HEK293T (cell line): ENCODE measurements around the gene PAK1IP1.

Experiments
- CTCF ChIA-PET: fragments of 350-600 bp; formaldehyde crosslinking; extraction: SDS; loops from one replicate; lab custom pipeline; 2021; ENCODE audit warnings: antibody characterized with exemption, inconsistent platforms; lab: Yijun Ruan, JAX
- POLR2A ChIA-PET: fragments of 350-600 bp; formaldehyde crosslinking; extraction: SDS; loops from one replicate; lab custom pipeline; 2020; ENCODE audit warnings: antibody characterized with exemption, inconsistent platforms; lab: Yijun Ruan, JAX
- DNase-seq: peaks from one replicate; pipeline ENCODE4 v3.0.0; 2012; ENCODE audit warnings: mixed read lengths; ENCODE audit errors: extremely low spot score
- ARNT ChIP-seq: fragments of 450-650 bp; IDR thresholded peaks from 2 replicates; pipeline ENCODE4 v1.6.1; 2017; ENCODE audit warnings: mild to moderate bottlenecking
- BHLHE40 ChIP-seq: fragments of 450-650 bp; IDR thresholded peaks from 2 replicates; pipeline ENCODE4 v1.6.1; 2016; ENCODE audit warnings: mild to moderate bottlenecking, moderate library complexity, borderline replicate concordance
- CTBP1 ChIP-seq: fragments of 450-650 bp; IDR thresholded peaks from 2 replicates; pipeline ENCODE4 v1.6.1; 2016; ENCODE audit warnings: borderline replicate concordance
- ELF4 ChIP-seq: fragments of 450-650 bp; IDR thresholded peaks from 2 replicates; pipeline ENCODE4 v1.6.1; 2017; ENCODE audit warnings: antibody characterized with exemption
- FOXK2 ChIP-seq: fragments of 450-650 bp; IDR thresholded peaks from 2 replicates; pipeline ENCODE4 v1.6.1; 2016; ENCODE audit warnings: mild to moderate bottlenecking
- FOXM1 ChIP-seq: fragments of 450-650 bp; IDR thresholded peaks from 2 replicates; pipeline ENCODE4 v1.6.1; 2017; ENCODE audit warnings: mild to moderate bottlenecking, borderline replicate concordance
- HDGF ChIP-seq: fragments of 450-650 bp; IDR thresholded peaks from 2 replicates; pipeline ENCODE4 v1.6.1; 2017; ENCODE audit warnings: antibody characterized with exemption, borderline replicate concordance
- L3MBTL2 ChIP-seq: fragments of 450-650 bp; conservative IDR thresholded peaks from 2 replicates; pipeline ENCODE4 v1.6.1; 2016; ENCODE audit warnings: mild to moderate bottlenecking
- LEF1 ChIP-seq: fragments of 450-650 bp; IDR thresholded peaks from 2 replicates; pipeline ENCODE4 v1.6.1; 2017; ENCODE audit warnings: mild to moderate bottlenecking, borderline replicate concordance
- NFRKB ChIP-seq: fragments of 450-650 bp; IDR thresholded peaks from 2 replicates; pipeline ENCODE4 v1.6.1; 2016; ENCODE audit warnings: mild to moderate bottlenecking, moderate library complexity
- PKNOX1 ChIP-seq: fragments of 450-650 bp; IDR thresholded peaks from 2 replicates; pipeline ENCODE4 v1.6.1; 2016
- SP1 ChIP-seq: fragments of 450-650 bp; IDR thresholded peaks from 2 replicates; pipeline ENCODE4 v1.6.1; 2017
- SUZ12 ChIP-seq: fragments of 450-650 bp; IDR thresholded peaks from 2 replicates; pipeline ENCODE4 v1.6.1; 2016; ENCODE audit warnings: mild to moderate bottlenecking
- TARDBP ChIP-seq: fragments of 450-650 bp; IDR thresholded peaks from 2 replicates; pipeline ENCODE4 v1.6.1; 2016
- ZNF384 ChIP-seq: fragments of 450-650 bp; IDR thresholded peaks from 2 replicates; pipeline ENCODE4 v1.6.1; 2016

PAK1IP1 gene

GRCh38 chr6:10692965-10693538 is 1.7 kb upstream of the PAK1IP1 start:
- ChIA-PET CTCF (interaction anchor here (1.1 kb wide), 1 partner anchor 182 kb away, joined by 3 read pairs; no protein-coding TSS in a partner anchor), POLR2A (no interaction called here)
- TF ChIP-seq LEF1 (no peak), FOXM1 (no peak), CTBP1 (no peak), SUZ12 (no peak)
- no peak for DNase-seq

GRCh38 chr6:10695086-10695657 is 400 bp downstream of the PAK1IP1 start:
- no peak for DNase-seq
- CTCF ChIA-PET = interaction anchor here (0.6 to 1.2 kb wide), 2 partner anchors 184 to 195 kb away, joined by 4 read pairs; no protein-coding TSS in a partner anchor
- TF ChIP-seq NFRKB (no peak), PKNOX1 (no peak), FOXM1 (no peak), LEF1 (no peak), ELF4 (no peak), FOXK2 (no peak), ZNF384 (no peak), HDGF (no peak), ARNT (no peak), TARDBP (no peak)
- POLR2A ChIA-PET = interaction anchor here (0.6 to 3.1 kb wide), 13 partner anchors 9 to 1603 kb away, joined by 3 to 27 read pairs (median 7); partner anchors contain the start of genes GCNT2, TMEM14B and TMEM14C

GRCh38 chr6:10696655-10697054 is 1.9 kb downstream of the PAK1IP1 start:
- DNase-seq = no peak
- CTCF ChIA-PET = no interaction called here
- TF ChIP-seq HDGF = no peak
- TF ChIP-seq CTBP1 = no peak
- TF ChIP-seq SP1 = no peak
- no peak for TF ChIP-seq LEF1
- no peak for TF ChIP-seq NFRKB
- TF ChIP-seq PKNOX1 = no peak
- no peak for TF ChIP-seq L3MBTL2
- POLR2A ChIA-PET = interaction anchor here (3.1 kb wide), 1 partner anchor 25 kb away, joined by 27 read pairs; the partner anchor contains the start of gene TMEM14C

- no peak for DNase-seq
- POLR2A ChIA-PET = no interaction called here
- no peak for TF ChIP-seq PKNOX1
- CTCF ChIA-PET = no interaction called here
These were observed 19.2 kb downstream of the PAK1IP1 start for GRCh38 chr6:10713962-10714361.

GRCh38 chr6:10719296-10719963 is 24.7 kb downstream of the PAK1IP1 start:
- no peak for DNase-seq
- TF ChIP-seq FOXK2 (no peak), PKNOX1 (no peak), L3MBTL2 (no peak), SUZ12 (no peak), LEF1 (no peak), NFRKB (no peak), ZNF384 (no peak), SP1 (no peak)
- ChIA-PET CTCF (no interaction called here), POLR2A (no interaction called here)

- CTCF ChIA-PET = no interaction called here
- no peak for DNase-seq
- TF ChIP-seq BHLHE40 = no peak
- TF ChIP-seq L3MBTL2 = no peak
- no peak for TF ChIP-seq NFRKB
- TF ChIP-seq SUZ12 = no peak
- no peak for TF ChIP-seq LEF1
- no peak for TF ChIP-seq PKNOX1
- TF ChIP-seq SP1 = no peak
- no peak for TF ChIP-seq CTBP1
- TF ChIP-seq ARNT = no peak
- no peak for TF ChIP-seq TARDBP
- no peak for TF ChIP-seq ZNF384
- POLR2A ChIA-PET = no interaction called here
These were observed 25.1 kb downstream of the PAK1IP1 start for GRCh38 chr6:10719964-10720264.
